HG02798 (cell line): Measurements from ENCODE around the gene ERI3.
"Not testable (repeated sequence)": the region's sequence is repeated elsewhere in the genome, so short reads cannot be mapped to it uniquely, and the experiment has no call there.

Experiments used
- ATAC-seq: cut with Tn5 transposase; IDR thresholded peaks from one replicate; pipeline ENCODE4 v1.9.1; 2021; ENCODE audit warnings: mild to moderate bottlenecking; ENCODE audit not compliant: unreplicated experiment, poor library complexity

The ERI3 gene

GRCh38 chr1:44220001-44220751 is 134.9 kb downstream of the ERI3 start:
- peak; percentile 9 for ATAC-seq

- ATAC-seq, result no peak
These were observed 135.8 kb downstream of the ERI3 start for GRCh38 chr1:44219301-44219626.

GRCh38 chr1:44218503-44219300 is 136.4 kb downstream of the ERI3 start:
- ATAC-seq, result no peak

GRCh38 chr1:44217809-44218410 is 137.1 kb downstream of the ERI3 start:
- ATAC-seq, result no peak

- ATAC-seq, result peak; percentile 75
These were observed 141.6 kb downstream of the ERI3 start, which contains the start of gene DMAP1 for GRCh38 chr1:44213222-44214112. Gene DMAP1, plus strand, starts transcription at chr1:44213471. Its CDS starts 283 bp downstream, at chr1:44213754.

GRCh38 chr1:44212355-44213221 is 142.5 kb downstream of the ERI3 start:
- ATAC-seq, result no peak

GRCh38 chr1:44210595-44210994 is 144.5 kb downstream of the ERI3 start:
- ATAC-seq, result no peak

- ATAC-seq, result no peak
These were observed 146.8 kb downstream of the ERI3 start for GRCh38 chr1:44208226-44208625.

GRCh38 chr1:44206545-44206944 is 148.5 kb downstream of the ERI3 start:
- not testable (repeated sequence) for ATAC-seq

- no peak for ATAC-seq
These were observed 154.7 kb downstream of the ERI3 start for GRCh38 chr1:44200336-44200735.

GRCh38 chr1:44174630-44175029 is 180.4 kb downstream of the ERI3 start:
- no peak for ATAC-seq
